ENCODE measurements around the gene EXOSC9.

EXOSC9 gene

GRCh38 chr4:121863799-121864198 is 62.7 kb downstream of the EXOSC9 start:
- Histone ChIP-seq H3K9me3 (ENCODE audit: insufficient read depth, low read length) (no peaks in the 10 kb centered on the region), H3K4me3 (ENCODE audit: insufficient read depth, low read length, poor library complexity, severe bottlenecking) (no peak overlapping the region), H3F3A (ENCODE audit: insufficient read depth) (no peaks in the 10 kb centered on the region), H3K36me3 (ENCODE audit: low read length) (no peaks in the 10 kb centered on the region), H3K27me3 (ENCODE audit: low read length) (no peaks in the 10 kb centered on the region), H3K79me2 (ENCODE audit: insufficient read depth, low read length) (0 out of 2 replicates have a peak, but pooled peaks cover under 1% of the 10 kb centered on the region), H3K9ac (ENCODE audit: low read length) (no peak overlapping the region), H4K20me1 (ENCODE audit: low read depth, low read length) (no peaks in the 10 kb centered on the region), H2AFZ (ENCODE audit: low read depth, low read length, severe bottlenecking) (no peak overlapping the region), H3K4me2 (ENCODE audit: low read depth, low read length, poor library complexity, severe bottlenecking) (no peak overlapping the region), H3K27ac (ENCODE audit: low read depth, low read length) (no peak overlapping the region), H3K9me2 (replicated peaks; ENCODE audit: insufficient read depth, low read length) (no peaks in the 10 kb centered on the region)
- no peak for TF ChIP-seq CTCF (IDR thresholded peaks at IDR 0.05; ENCODE audit: insufficient read depth, low read length, poor library complexity, severe bottlenecking)
- no peak for TF ChIP-seq EZH2phosphoT487 (conservative IDR thresholded peaks at IDR 0.05; ENCODE audit: low read length)
